ENCODE measurements around the gene BBOX1. TPM values are rescaled to one million over a fixed set of nuclear protein-coding genes. Genes with fewer than 3 reads are reported as not detected.

The BBOX1 gene
- total RNA-seq, 4 donors from 2014 or later: 0.22 to 0.84 TPM; not detected in 2

GRCh38 chr11:27008811-27009535 lies 31.6 kb upstream of the BBOX1 start:
- no peak for DNase-seq (ENCODE audit: low spot score in 2 of 2)
- TF ChIP-seq CTCF (IDR thresholded peaks at IDR 0.05): no peak
- TF ChIP-seq EP300 (IDR thresholded peaks at IDR 0.05): no peak
- TF ChIP-seq POLR2A (IDR thresholded peaks at IDR 0.05): no peak
- Histone ChIP-seq H3K4me1 (peaks cover 0 to 24% (median 10%) of the 10 kb centered on the region in 4 donors), H3K4me3 (no peak overlapping the region), H3K27ac (no peak overlapping the region), H3K36me3 (no peaks in the 10 kb centered on the region), H3K27me3 (no peaks in the 10 kb centered on the region), H3K9me3 (no peaks in the 10 kb centered on the region)

- H3K27me3 ChIP-seq: no peaks in the 10 kb centered on the region
- WGBS, 2 donors: 38 to 41% methylated on average over 4 of the region's 4 CpGs
- H3K9me3 ChIP-seq: no peaks in the 10 kb centered on the region
- no peaks in the 10 kb centered on the region for H3K36me3 ChIP-seq
- H3K4me1 ChIP-seq: peaks cover 0 to 28% (median 10%) of the 10 kb centered on the region in 4 donors
- no peak for DNase-seq (ENCODE audit: low spot score in 2 of 2)
- no peak for TF ChIP-seq EP300 (IDR thresholded peaks at IDR 0.05)
- TF ChIP-seq POLR2A (IDR thresholded peaks at IDR 0.05): no peak
- no peak for TF ChIP-seq CTCF (IDR thresholded peaks at IDR 0.05)
- no peak overlapping the region for H3K4me3 ChIP-seq
- peak overlapping the region in 3 of 4 donors; percentile 58 to 82 (median 79) for H3K27ac ChIP-seq
Observed at GRCh38 chr11:27011560-27012233, 28.9 kb upstream of the BBOX1 start.

- TF ChIP-seq POLR2A (IDR thresholded peaks at IDR 0.05): no peak
- TF ChIP-seq EP300 (IDR thresholded peaks at IDR 0.05): peak in 1 of 2 donors; percentile 54
- no peak for TF ChIP-seq CTCF (IDR thresholded peaks at IDR 0.05)
- H3K9me3 ChIP-seq: no peaks in the 10 kb centered on the region
- 19 to 20% methylated on average over 4 of the region's 4 CpGs for WGBS, 2 donors
- H3K27me3 ChIP-seq: no peaks in the 10 kb centered on the region
- no peaks in the 10 kb centered on the region for H3K36me3 ChIP-seq
- H3K27ac ChIP-seq: peak overlapping the region in 3 of 4 donors; percentile 58 to 82 (median 79)
- H3K4me1 ChIP-seq: peaks cover 0 to 28% (median 10%) of the 10 kb centered on the region in 4 donors
- H3K4me3 ChIP-seq: no peak overlapping the region
- no peak for DNase-seq (ENCODE audit: low spot score in 2 of 2)
Observed at GRCh38 chr11:27012234-27012921, 28.2 kb upstream of the BBOX1 start.

- Histone ChIP-seq H3K9me3 (no peaks in the 10 kb centered on the region), H3K27ac (peak overlapping the region in 3 of 4 donors; percentile 41 to 82 (median 79)), H3K36me3 (no peaks in the 10 kb centered on the region), H3K27me3 (no peaks in the 10 kb centered on the region), H3K4me1 (peaks cover 0 to 28% (median 10%) of the 10 kb centered on the region in 4 donors), H3K4me3 (no peak overlapping the region)
- DNase-seq (ENCODE audit: low spot score in 2 of 2): no peak
- TF ChIP-seq CTCF (IDR thresholded peaks at IDR 0.05): no peak
- TF ChIP-seq POLR2A (IDR thresholded peaks at IDR 0.05): no peak
- no peak for TF ChIP-seq EP300 (IDR thresholded peaks at IDR 0.05)
- 16 to 30% methylated on average over 4 of the region's 4 CpGs for WGBS, 2 donors
Observed at GRCh38 chr11:27013781-27014361, 26.7 kb upstream of the BBOX1 start.

All from tibial nerve (tissue), 4 donors.